DND-41 (cell line): ENCODE results near the gene ACTR6.

ENCODE experiments used
- EZH2 ChIP-seq: IDR thresholded peaks from 3 replicates; pipeline ENCODE4 v1.6.1; 2012; ENCODE audit warnings: borderline replicate concordance, low read depth, mild to moderate bottlenecking, moderate library complexity, low read length, inconsistent platforms; ENCODE audit not compliant: severe bottlenecking
- TF ChIP-seq, protein P1 (sequence below): IDR thresholded peaks from 2 replicates; pipeline ENCODE4 v1.5.1; 2012; ENCODE audit warnings: borderline replicate concordance, low read length, moderate library complexity, mild to moderate bottlenecking; ENCODE audit not compliant: poor library complexity, severe bottlenecking; ENCODE audit errors: extremely low read depth

- TF ChIP-seq EZH2 = no peak
- TF ChIP-seq, protein P1, sequence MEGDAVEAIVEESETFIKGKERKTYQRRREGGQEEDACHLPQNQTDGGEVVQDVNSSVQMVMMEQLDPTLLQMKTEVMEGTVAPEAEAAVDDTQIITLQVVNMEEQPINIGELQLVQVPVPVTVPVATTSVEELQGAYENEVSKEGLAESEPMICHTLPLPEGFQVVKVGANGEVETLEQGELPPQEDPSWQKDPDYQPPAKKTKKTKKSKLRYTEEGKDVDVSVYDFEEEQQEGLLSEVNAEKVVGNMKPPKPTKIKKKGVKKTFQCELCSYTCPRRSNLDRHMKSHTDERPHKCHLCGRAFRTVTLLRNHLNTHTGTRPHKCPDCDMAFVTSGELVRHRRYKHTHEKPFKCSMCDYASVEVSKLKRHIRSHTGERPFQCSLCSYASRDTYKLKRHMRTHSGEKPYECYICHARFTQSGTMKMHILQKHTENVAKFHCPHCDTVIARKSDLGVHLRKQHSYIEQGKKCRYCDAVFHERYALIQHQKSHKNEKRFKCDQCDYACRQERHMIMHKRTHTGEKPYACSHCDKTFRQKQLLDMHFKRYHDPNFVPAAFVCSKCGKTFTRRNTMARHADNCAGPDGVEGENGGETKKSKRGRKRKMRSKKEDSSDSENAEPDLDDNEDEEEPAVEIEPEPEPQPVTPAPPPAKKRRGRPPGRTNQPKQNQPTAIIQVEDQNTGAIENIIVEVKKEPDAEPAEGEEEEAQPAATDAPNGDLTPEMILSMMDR = no peak
These were observed 42.1 kb upstream of the ACTR6 start for GRCh38 chr12:100158535-100158934.
